Measurements from ENCODE around the gene LRMDA. TPM values are rescaled to one million over a fixed set of nuclear protein-coding genes. Genes with fewer than 3 reads are reported as not detected.

The LRMDA gene
- total and polyA plus RNA-seq, 2 of the 8 experiments (the other 6 are each of a cell fraction or from before 2014, with no cell fraction given) = 0.86 to 2.8 TPM

DNA sequence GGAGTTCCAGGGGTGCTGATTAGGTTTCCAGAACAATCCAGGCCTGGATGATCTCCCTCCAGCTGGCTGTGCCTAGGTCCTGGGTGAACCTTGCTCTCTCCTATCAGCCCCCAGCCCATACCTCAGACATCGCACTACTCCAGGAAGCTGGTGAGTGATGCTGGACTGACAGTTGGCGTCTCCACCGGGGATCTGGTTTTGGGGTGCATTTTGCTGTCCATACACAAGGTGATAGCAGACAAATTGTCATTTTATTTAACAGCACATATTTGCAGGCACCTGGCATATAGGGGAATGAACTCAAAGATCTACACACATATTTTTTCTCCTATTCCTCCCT lies 601.2 kb downstream of the LRMDA start (continued):
- no peak for TF ChIP-seq RAD21 (IDR thresholded peaks at IDR 0.05 in 1 of 2, conservative IDR thresholded peaks at IDR 0.05 in 1 of 2; ENCODE audit: low read depth in 2 of 2, low read length in 2 of 2)
- TF ChIP-seq RBBP5 (IDR thresholded peaks at IDR 0.05; ENCODE audit: borderline replicate concordance, low read depth, low read length) = no peak
